ENCODE data around the gene CD82.
A peak's percentile ranks its signal among the peaks of the same experiment; 100 is the strongest.

Gene CD82

GRCh38 chr11:44606472-44606871 is 41.0 kb downstream of the CD82 start (continued):
- TF ChIP-seq TSHZ2 (CRISPR knock-in tag; IDR thresholded peaks at IDR 0.05): no peak
- TF ChIP-seq BACH2 (CRISPR knock-in tag; IDR thresholded peaks at IDR 0.05; ENCODE audit: borderline replicate concordance): no peak
- no peak for TF ChIP-seq GLIS3 (CRISPR knock-in tag; IDR thresholded peaks at IDR 0.05)

GRCh38 chr11:44607319-44607962 is 42.0 kb downstream of the CD82 start:
- TF ChIP-seq TOX (CRISPR knock-in tag; IDR thresholded peaks at IDR 0.05; ENCODE audit: borderline replicate concordance): no peak
- peak; percentile 44 for ATAC-seq

GRCh38 chr11:44607987-44608386 is 42.5 kb downstream of the CD82 start:
- TF ChIP-seq BACH2 (CRISPR knock-in tag; IDR thresholded peaks at IDR 0.05; ENCODE audit: borderline replicate concordance) (no peak), TSHZ2 (CRISPR knock-in tag; IDR thresholded peaks at IDR 0.05) (no peak), CSDC2 (CRISPR knock-in tag; IDR thresholded peaks at IDR 0.05) (no peak), ISL1 (CRISPR knock-in tag; IDR thresholded peaks at IDR 0.05) (no peak), ZFP3 (CRISPR knock-in tag; IDR thresholded peaks at IDR 0.05) (no peak), TCF4 (CRISPR knock-in tag; IDR thresholded peaks at IDR 0.05; ENCODE audit: borderline replicate concordance) (no peak), CREB5 (CRISPR knock-in tag; IDR thresholded peaks at IDR 0.05; ENCODE audit: low read depth) (no peak), SNAI2 (CRISPR knock-in tag; IDR thresholded peaks at IDR 0.05) (no peak), OSR1 (CRISPR knock-in tag; IDR thresholded peaks at IDR 0.05) (no peak), PATZ1 (CRISPR knock-in tag; IDR thresholded peaks at IDR 0.05; ENCODE audit: borderline replicate concordance) (no peak), ZNF8 (CRISPR knock-in tag; IDR thresholded peaks at IDR 0.05) (no peak), GLIS3 (CRISPR knock-in tag; IDR thresholded peaks at IDR 0.05) (no peak), ZFP30 (CRISPR knock-in tag; IDR thresholded peaks at IDR 0.05) (no peak), PPARA (CRISPR knock-in tag; IDR thresholded peaks at IDR 0.05; ENCODE audit: borderline replicate concordance) (no peak), ARNTL (CRISPR knock-in tag; IDR thresholded peaks at IDR 0.05; ENCODE audit: borderline replicate concordance, low read depth) (no peak), ESRRG (CRISPR knock-in tag; IDR thresholded peaks at IDR 0.05) (no peak), ZNF565 (CRISPR knock-in tag; conservative IDR thresholded peaks at IDR 0.05; ENCODE audit: low read depth) (no peak)
- ATAC-seq: no peak

GRCh38 chr11:44608651-44608990 is 43.2 kb downstream of the CD82 start:
- no peak for ATAC-seq
- TF ChIP-seq TSHZ2 (CRISPR knock-in tag; IDR thresholded peaks at IDR 0.05) (no peak), ESRRG (CRISPR knock-in tag; IDR thresholded peaks at IDR 0.05) (no peak), ZNF70 (CRISPR knock-in tag; IDR thresholded peaks at IDR 0.05) (no peak), ZC3H10 (CRISPR knock-in tag; IDR thresholded peaks at IDR 0.05) (no peak), CSRNP3 (CRISPR knock-in tag; IDR thresholded peaks at IDR 0.05) (no peak), GLIS3 (CRISPR knock-in tag; IDR thresholded peaks at IDR 0.05) (no peak), OSR1 (CRISPR knock-in tag; IDR thresholded peaks at IDR 0.05) (no peak), PPARA (CRISPR knock-in tag; IDR thresholded peaks at IDR 0.05; ENCODE audit: borderline replicate concordance) (no peak), PATZ1 (CRISPR knock-in tag; IDR thresholded peaks at IDR 0.05; ENCODE audit: borderline replicate concordance) (no peak), SNAI2 (CRISPR knock-in tag; IDR thresholded peaks at IDR 0.05) (no peak)

Data from SK-N-SH treated with all-trans-retinoic acid at 6 μM for 48 hours (cell line).